Measurements from ENCODE around the gene PRPSAP2. TPM values are rescaled to one million over a fixed set of nuclear protein-coding genes. Genes with fewer than 3 reads are reported as not detected.

The PRPSAP2 gene
- total RNA-seq, 3 donors from 2014 or later: 32.6 to 42.1 (median 35.0) TPM

DNA sequence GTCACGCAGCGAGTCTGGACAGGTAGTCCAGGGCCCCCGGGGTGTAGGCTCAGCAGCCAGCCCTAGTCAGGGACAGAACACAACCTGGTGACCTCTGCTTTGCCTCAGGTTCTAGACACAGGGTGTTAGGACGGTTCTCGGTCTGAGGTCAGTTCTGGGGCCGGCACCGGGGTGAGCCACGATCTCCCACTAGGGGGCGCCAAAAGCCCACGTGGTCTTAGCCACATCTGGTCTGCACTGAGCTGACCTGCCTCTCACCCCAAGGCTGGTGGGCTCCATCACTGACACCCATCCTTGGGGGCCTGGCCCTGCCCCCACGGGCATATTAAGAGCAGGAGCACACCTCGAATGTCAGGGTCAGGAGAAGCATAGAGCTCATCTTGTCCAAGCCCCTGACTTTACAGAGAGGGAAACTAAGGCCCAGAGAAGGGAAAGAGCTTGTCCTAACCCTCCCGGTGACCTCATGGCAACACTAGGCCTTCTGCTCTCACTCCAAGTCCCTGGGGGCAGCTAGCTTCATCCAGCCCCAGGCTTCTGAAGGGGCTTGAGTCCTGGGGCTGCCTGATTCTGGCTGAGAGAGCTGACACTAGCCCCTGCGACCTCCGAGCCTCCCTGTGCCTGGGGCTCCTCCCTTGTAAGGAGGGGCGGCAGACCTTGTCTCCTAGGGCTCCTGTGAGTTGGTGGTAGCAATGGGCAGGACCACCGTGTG is 103.0 kb downstream of the PRPSAP2 start:
- TF ChIP-seq, protein P1, sequence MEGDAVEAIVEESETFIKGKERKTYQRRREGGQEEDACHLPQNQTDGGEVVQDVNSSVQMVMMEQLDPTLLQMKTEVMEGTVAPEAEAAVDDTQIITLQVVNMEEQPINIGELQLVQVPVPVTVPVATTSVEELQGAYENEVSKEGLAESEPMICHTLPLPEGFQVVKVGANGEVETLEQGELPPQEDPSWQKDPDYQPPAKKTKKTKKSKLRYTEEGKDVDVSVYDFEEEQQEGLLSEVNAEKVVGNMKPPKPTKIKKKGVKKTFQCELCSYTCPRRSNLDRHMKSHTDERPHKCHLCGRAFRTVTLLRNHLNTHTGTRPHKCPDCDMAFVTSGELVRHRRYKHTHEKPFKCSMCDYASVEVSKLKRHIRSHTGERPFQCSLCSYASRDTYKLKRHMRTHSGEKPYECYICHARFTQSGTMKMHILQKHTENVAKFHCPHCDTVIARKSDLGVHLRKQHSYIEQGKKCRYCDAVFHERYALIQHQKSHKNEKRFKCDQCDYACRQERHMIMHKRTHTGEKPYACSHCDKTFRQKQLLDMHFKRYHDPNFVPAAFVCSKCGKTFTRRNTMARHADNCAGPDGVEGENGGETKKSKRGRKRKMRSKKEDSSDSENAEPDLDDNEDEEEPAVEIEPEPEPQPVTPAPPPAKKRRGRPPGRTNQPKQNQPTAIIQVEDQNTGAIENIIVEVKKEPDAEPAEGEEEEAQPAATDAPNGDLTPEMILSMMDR (IDR thresholded peaks at IDR 0.05): peak; percentile 88
- peak; percentile 83 to 95 (median 93) for DNase-seq
- intact Hi-C loops (cut with DNase I, micrococcal nuclease): no loop called here
- H3K4me3 ChIP-seq: no peak overlapping the region
- peak; percentile 89 for ATAC-seq
- no peaks in the 10 kb centered on the region for H3K36me3 ChIP-seq (ENCODE audit: low read depth)
- peaks cover 5% of the 10 kb centered on the region for H3K4me1 ChIP-seq (ENCODE audit: low read depth)
- H3K9me3 ChIP-seq: no peaks in the 10 kb centered on the region

DNA sequence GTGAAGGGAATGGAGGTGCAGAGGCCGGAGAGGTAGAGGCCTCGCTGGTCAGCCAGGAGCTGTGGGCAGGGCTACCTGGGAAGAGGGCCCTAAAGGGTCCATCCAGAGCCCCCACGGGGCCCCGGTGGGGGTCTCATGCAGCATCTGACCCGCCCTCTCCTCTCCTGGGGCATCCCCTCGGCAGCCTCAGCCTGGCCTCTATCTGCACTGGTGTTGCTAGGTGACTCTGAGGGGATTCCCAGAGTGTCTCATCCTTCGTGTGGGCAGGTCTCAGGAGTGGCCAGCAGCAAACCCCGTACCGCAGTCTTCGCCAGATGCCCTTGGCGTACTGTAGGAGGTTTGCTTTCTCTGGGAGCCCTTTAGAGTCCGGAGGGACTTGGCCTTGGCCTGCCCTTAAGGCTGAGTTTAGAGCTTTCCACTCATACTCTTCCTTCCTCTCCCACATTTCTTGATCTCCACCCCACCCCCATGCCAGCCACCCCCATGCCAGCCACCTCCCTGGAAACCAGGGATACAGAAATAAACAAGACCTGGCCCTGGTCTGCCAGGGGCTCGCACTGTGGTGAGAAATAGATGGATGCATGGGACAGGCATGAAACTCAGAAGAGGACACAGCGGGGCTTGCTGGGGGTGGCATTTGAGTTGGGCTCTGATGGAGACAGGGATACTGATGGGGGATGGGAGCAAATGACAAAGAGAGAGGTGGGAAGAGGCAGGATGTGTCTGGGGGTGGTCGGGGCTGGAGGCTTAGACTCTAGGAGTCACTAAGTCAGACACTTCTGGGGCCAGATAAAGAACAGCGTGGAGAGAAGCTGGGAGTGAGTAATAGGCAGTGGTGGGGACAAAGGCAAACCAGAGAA is 103.9 kb downstream of the PRPSAP2 start:
- no peak overlapping the region for H3K4me3 ChIP-seq
- peaks cover 5% of the 10 kb centered on the region for H3K4me1 ChIP-seq (ENCODE audit: low read depth)
- H3K36me3 ChIP-seq (ENCODE audit: low read depth): no peaks in the 10 kb centered on the region
- intact Hi-C loops (cut with DNase I, micrococcal nuclease): no loop called here
- DNase-seq (no peak), ATAC-seq (no peak)
- TF ChIP-seq, protein P1 (IDR thresholded peaks at IDR 0.05): no peak
- no peaks in the 10 kb centered on the region for H3K9me3 ChIP-seq

DNA sequence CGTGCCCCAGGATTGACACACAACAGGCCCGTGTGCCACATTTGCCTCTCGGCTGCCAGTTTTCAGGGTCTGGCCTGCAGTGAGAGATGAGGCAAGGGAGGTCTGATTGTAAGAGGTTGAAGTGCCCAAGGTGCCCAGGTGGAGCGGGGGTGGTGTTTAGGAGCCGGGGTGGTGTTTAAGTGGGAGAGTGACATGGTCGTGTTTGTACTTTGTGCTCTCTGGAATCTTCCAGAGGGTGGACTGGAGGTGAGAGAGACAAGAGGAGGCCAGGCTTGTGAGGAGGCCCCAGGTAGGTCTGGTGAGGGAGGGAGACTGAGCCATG is 104.5 kb downstream of the PRPSAP2 start:
- intact Hi-C loops (cut with DNase I, micrococcal nuclease): no loop called here
- ATAC-seq: no peak
- no peak for DNase-seq

DNA sequence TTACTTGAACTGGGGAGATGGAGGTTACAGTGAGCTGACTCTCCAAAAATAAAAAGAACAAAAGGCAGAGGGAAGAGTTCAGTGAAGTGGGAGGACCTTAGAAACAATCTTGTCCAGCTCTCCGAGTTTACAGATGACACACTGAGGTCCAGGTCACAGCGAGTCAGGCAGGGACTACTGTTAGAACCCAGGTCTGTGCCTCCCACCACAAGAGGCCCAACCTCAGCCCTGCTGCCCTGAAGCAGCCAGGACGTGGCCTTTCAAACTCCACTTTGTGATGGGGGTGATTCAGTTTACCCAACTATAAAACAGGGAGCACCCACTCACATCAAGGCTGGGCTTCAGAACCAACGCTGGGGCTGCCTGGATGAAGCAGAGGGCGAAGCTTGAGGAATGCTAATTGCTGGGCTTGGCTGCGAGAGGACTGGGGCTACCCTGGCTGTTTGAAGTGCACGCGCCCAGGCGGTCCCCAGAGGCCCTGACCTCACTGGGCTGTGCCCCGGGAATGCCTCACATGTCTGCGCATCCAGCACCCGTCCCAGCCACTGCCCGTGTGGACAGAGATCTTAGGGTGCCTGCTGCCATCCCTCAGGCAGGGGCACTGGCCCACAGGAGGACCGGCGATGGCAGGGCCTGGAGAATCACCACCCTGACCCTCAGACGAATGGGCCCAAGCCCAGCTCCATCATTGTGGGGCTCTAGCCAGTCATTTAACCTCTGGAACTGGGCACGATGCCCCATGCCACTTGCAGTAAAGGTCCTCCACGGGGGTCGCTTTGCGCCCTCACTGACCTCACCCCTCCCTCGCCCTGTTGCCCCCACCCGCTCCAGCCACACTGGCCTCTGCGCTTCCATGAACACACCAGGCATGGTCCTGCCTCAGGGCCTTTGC is 105.4 kb downstream of the PRPSAP2 start:
- H3K9me3 ChIP-seq: no peaks in the 10 kb centered on the region
- peak in 1 of 3 donors; percentile 24 for DNase-seq
- peaks cover 12% of the 10 kb centered on the region for H3K4me1 ChIP-seq (ENCODE audit: low read depth)
- H3K36me3 ChIP-seq (ENCODE audit: low read depth): no peaks in the 10 kb centered on the region
- no peak overlapping the region for H3K4me3 ChIP-seq
- TF ChIP-seq, protein P1 (IDR thresholded peaks at IDR 0.05): no peak
- peak; percentile 25 for ATAC-seq
- intact Hi-C loops (cut with DNase I, micrococcal nuclease): no loop called here

More for the DNA sequence above, 104.5 kb downstream of the PRPSAP2 start:
- TF ChIP-seq, protein P1 (IDR thresholded peaks at IDR 0.05): no peak
- H3K4me1 ChIP-seq (ENCODE audit: low read depth): peaks cover 5% of the 10 kb centered on the region
- H3K36me3 ChIP-seq (ENCODE audit: low read depth): no peaks in the 10 kb centered on the region
- no peak overlapping the region for H3K4me3 ChIP-seq
- H3K9me3 ChIP-seq: no peaks in the 10 kb centered on the region

DNA sequence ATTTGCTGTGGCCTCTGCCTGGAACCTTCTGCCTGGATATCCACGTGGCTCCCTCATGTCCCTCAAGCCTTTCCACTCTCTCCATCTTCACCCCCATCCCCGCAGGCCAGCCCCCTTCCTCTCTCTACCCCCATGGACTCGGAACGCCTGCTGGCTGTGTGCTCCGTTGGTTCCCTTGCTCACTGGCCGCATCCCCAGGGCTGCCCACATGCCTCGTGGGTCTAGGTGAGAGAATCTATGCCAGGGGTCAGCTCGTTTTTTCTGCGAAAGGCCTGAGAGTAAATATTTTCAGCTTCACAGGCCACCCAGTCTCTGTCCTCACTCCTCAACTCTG is 106.1 kb downstream of the PRPSAP2 start:
- DNase-seq: no peak
- intact Hi-C loops (cut with DNase I, micrococcal nuclease): no loop called here
- H3K36me3 ChIP-seq (ENCODE audit: low read depth): no peaks in the 10 kb centered on the region
- no peak overlapping the region for H3K4me3 ChIP-seq
- TF ChIP-seq, protein P1 (IDR thresholded peaks at IDR 0.05): no peak
- no peaks in the 10 kb centered on the region for H3K9me3 ChIP-seq
- no peak for ATAC-seq
- peaks cover 18% of the 10 kb centered on the region for H3K4me1 ChIP-seq (ENCODE audit: low read depth)

Data from mucosa of descending colon (tissue), 3 donors.